DOHH2 (cell line): ENCODE measurements around the gene CTDSP1.

Experiments used
- H3F3A ChIP-seq: fragments of 200-600 bp; sonication (generic), shearing (Covaris generic); 2 replicates; pipeline ENCODE4 v1.6.0; 2016; ENCODE audit warnings: antibody characterized with exemption, mild to moderate bottlenecking; ENCODE audit not compliant: control insufficient read depth, insufficient read depth
- H3K27ac ChIP-seq: fragments of 200-600 bp; sonication (generic); 2 replicates; pipeline ENCODE4 v1.5.1; 2014; ENCODE audit warnings: low read depth, mild to moderate bottlenecking, low read length, moderate library complexity
- H3K27me3 ChIP-seq: fragments of 200-600 bp; sonication (generic); 2 replicates; pipeline ENCODE4 v1.6.1; 2014; ENCODE audit warnings: mild to moderate bottlenecking, low read length, mixed read lengths; ENCODE audit not compliant: control insufficient read depth
- H3K36me3 ChIP-seq: fragments of 200-600 bp; sonication (generic); 2 replicates; pipeline ENCODE4 v1.6.1; 2014; ENCODE audit warnings: mild to moderate bottlenecking, low read length, moderate library complexity, mixed read lengths; ENCODE audit not compliant: control insufficient read depth
- H3K4me1 ChIP-seq: fragments of 200-600 bp; sonication (generic); 2 replicates; pipeline ENCODE4 v1.6.1; 2014; ENCODE audit warnings: mild to moderate bottlenecking, low read length, mixed read lengths; ENCODE audit not compliant: control insufficient read depth
- H3K4me2 ChIP-seq: fragments of 200-600 bp; sonication (generic); 2 replicates; pipeline ENCODE4 v1.6.0; 2014; ENCODE audit warnings: mild to moderate bottlenecking, low read length, moderate library complexity
- H3K4me3 ChIP-seq: fragments of 200-600 bp; sonication (generic); 2 replicates; pipeline ENCODE4 v1.5.1; 2014; ENCODE audit warnings: mild to moderate bottlenecking, low read length, mixed read lengths
- H3K79me2 ChIP-seq: fragments of 200-600 bp; sonication (generic); 2 replicates; pipeline ENCODE4 v1.6.1; 2014; ENCODE audit warnings: mild to moderate bottlenecking, low read length, mixed read lengths; ENCODE audit not compliant: control insufficient read depth
- H3K9me2 ChIP-seq: fragments of 200-600 bp; sonication (generic); replicated peaks from 2 replicates; pipeline ENCODE4 v1.6.1; 2014; ENCODE audit warnings: mild to moderate bottlenecking, low read length, mixed read lengths; ENCODE audit not compliant: control insufficient read depth
- H3K9me3 ChIP-seq: fragments of 200-600 bp; sonication (generic); 2 replicates; pipeline ENCODE4 v1.6.1; 2014; ENCODE audit warnings: antibody characterized with exemption, low read length, mixed read lengths; ENCODE audit not compliant: control insufficient read depth, insufficient read depth
- H4K20me1 ChIP-seq: fragments of 200-600 bp; sonication (generic); 2 replicates; pipeline ENCODE4 v1.6.0; 2014; ENCODE audit warnings: low read depth, mild to moderate bottlenecking, antibody characterized with exemption, low read length, moderate library complexity; ENCODE audit not compliant: control insufficient read depth, insufficient read depth
- EZH2phosphoT487 ChIP-seq: fragments of 200-600 bp; sonication (generic); IDR thresholded peaks from 2 replicates; pipeline ENCODE4 v1.6.1; 2017; ENCODE audit warnings: borderline replicate concordance, mild to moderate bottlenecking, antibody characterized with exemption, low read length, moderate library complexity, mixed read lengths
- TF ChIP-seq, protein P1 (sequence below): fragments of 200-600 bp; sonication (generic); IDR thresholded peaks from one replicate; pipeline ENCODE4 v1.5.1; 2014; ENCODE audit warnings: antibody characterized with exemption, mild to moderate bottlenecking, low read depth, low read length; ENCODE audit not compliant: poor library complexity, severe bottlenecking

Gene CTDSP1

DNA sequence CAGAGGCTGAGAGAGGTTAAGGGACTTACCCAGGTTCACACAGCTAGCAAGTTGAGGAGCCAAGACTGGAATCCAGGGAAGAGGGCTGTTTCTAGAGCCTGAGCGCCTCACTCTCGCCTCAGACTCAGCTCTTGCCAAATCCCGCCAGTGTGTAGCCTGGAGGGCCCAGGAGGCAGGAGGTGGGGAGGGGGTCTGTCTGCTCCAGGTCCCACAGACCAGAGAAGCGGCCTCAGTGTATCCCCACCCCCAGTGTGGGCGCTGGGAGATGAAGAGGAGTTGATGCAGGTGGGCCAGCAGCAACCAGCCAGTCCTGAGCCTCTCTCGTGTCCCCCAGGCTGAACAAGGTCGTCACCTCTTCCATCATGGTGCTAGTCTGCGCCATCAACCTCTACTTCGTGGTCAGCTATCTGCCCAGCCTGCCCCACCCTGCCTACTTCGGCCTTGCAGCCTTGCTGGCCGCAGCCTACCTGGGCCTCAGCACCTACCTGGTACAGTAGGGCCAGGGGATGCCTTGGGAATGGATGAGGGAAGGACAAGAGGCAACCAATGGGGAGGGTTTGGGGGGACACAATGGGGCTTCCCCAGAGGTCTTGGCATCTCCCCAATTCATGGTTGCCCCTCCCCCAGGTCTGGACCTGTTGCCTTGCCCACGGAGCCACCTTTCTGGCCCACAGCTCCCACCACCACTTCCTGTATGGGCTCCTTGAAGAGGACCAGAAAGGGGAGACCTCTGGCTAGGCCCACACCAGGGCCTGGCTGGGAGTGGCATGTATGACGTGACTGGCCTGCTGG is 5.2 kb upstream of the CTDSP1 start:
- H3K9me2 ChIP-seq: no peaks in the 10 kb centered on the region
- H3K4me1 ChIP-seq: peaks cover 52% of the 10 kb centered on the region
- peak overlapping the region; percentile 94 for H3K4me2 ChIP-seq
- H3K27me3 ChIP-seq: no peaks in the 10 kb centered on the region
- H3F3A ChIP-seq: peaks cover 15% of the 10 kb centered on the region
- TF ChIP-seq, protein P1, sequence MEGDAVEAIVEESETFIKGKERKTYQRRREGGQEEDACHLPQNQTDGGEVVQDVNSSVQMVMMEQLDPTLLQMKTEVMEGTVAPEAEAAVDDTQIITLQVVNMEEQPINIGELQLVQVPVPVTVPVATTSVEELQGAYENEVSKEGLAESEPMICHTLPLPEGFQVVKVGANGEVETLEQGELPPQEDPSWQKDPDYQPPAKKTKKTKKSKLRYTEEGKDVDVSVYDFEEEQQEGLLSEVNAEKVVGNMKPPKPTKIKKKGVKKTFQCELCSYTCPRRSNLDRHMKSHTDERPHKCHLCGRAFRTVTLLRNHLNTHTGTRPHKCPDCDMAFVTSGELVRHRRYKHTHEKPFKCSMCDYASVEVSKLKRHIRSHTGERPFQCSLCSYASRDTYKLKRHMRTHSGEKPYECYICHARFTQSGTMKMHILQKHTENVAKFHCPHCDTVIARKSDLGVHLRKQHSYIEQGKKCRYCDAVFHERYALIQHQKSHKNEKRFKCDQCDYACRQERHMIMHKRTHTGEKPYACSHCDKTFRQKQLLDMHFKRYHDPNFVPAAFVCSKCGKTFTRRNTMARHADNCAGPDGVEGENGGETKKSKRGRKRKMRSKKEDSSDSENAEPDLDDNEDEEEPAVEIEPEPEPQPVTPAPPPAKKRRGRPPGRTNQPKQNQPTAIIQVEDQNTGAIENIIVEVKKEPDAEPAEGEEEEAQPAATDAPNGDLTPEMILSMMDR: no peak
- TF ChIP-seq EZH2phosphoT487: no peak
- H3K79me2 ChIP-seq: peaks cover 11% of the 10 kb centered on the region
- no peak overlapping the region for H3K27ac ChIP-seq
- no peak overlapping the region for H3K4me3 ChIP-seq
- no peaks in the 10 kb centered on the region for H3K9me3 ChIP-seq
- H3K36me3 ChIP-seq: no peaks in the 10 kb centered on the region
- H4K20me1 ChIP-seq: no peaks in the 10 kb centered on the region

DNA sequence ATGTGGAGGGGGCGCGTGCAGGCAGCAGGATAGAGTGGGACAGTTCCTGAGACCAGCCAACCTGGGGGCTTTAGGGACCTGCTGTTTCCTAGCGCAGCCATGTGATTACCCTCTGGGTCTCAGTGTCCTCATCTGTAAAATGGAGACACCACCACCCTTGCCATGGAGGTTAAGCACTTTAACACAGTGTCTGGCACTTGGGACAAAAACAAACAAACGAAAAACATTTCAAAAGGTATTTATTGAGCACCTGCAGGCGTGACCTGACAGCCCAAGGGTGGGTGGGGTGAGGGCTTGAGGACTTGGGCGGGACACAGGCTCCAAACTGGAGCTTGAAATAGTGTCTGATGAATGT is 4.6 kb upstream of the CTDSP1 start:
- no peaks in the 10 kb centered on the region for H3K9me3 ChIP-seq
- peaks cover 13% of the 10 kb centered on the region for H3K79me2 ChIP-seq
- no peak overlapping the region for H3K27ac ChIP-seq
- peaks cover 1% of the 10 kb centered on the region; the same call in 1 of the 2 replicates for H3K36me3 ChIP-seq
- H3F3A ChIP-seq: peaks cover 15% of the 10 kb centered on the region
- H3K9me2 ChIP-seq: no peaks in the 10 kb centered on the region
- H3K4me3 ChIP-seq: no peak overlapping the region
- TF ChIP-seq, protein P1: no peak
- TF ChIP-seq EZH2phosphoT487: no peak
- no peaks in the 10 kb centered on the region for H3K27me3 ChIP-seq
- peak overlapping the region; percentile 94 for H3K4me2 ChIP-seq
- H3K4me1 ChIP-seq: peaks cover 52% of the 10 kb centered on the region
- H4K20me1 ChIP-seq: no peaks in the 10 kb centered on the region

DNA sequence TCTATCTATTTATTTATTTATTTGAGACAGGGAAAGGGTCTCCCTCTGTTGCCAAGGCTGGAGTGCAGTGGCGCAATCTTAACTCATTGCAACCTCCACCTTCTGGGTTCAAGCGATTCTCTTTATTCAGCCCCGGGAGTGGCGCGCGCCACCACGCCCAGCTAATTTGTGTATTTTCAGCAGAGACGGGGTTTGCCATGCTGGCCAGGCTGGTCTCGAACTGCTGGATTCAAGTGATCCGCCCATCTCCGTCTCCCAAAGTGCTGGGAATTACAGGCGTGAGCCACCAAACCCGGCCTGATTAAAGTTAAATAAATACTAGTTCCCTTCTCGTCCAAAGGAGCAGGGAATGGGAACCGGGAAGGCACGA is 4.2 kb upstream of the CTDSP1 start:
- TF ChIP-seq, protein P1: no peak
- no peak for TF ChIP-seq EZH2phosphoT487
- peaks cover 15% of the 10 kb centered on the region for H3F3A ChIP-seq
- H3K4me2 ChIP-seq: peak overlapping the region; percentile 94
- H3K27ac ChIP-seq: peak overlapping the region; percentile 92
- peaks cover 52% of the 10 kb centered on the region for H3K4me1 ChIP-seq
- peaks cover 17% of the 10 kb centered on the region for H3K79me2 ChIP-seq
- peaks cover 3% of the 10 kb centered on the region; the same call in 1 of the 2 replicates for H3K36me3 ChIP-seq
- H3K4me3 ChIP-seq: peak overlapping the region; percentile 90
- H3K9me3 ChIP-seq: no peaks in the 10 kb centered on the region
- H3K27me3 ChIP-seq: no peaks in the 10 kb centered on the region
- no peaks in the 10 kb centered on the region for H3K9me2 ChIP-seq
- H4K20me1 ChIP-seq: no peaks in the 10 kb centered on the region
